BLaER1 (cell line): ENCODE results near the gene YAP1.

ENCODE experiments used
- H3K27ac ChIP-seq: shearing (Covaris generic); formaldehyde crosslinking; 2 replicates; pipeline ENCODE4 v1.8.1; 2022
- H3K27me3 ChIP-seq: shearing (Covaris generic); formaldehyde crosslinking; 2 replicates; pipeline ENCODE4 v1.8.1; 2022
- H3K36me3 ChIP-seq: shearing (Covaris generic); formaldehyde crosslinking; 2 replicates; pipeline ENCODE4 v1.8.1; 2022
- H3K4me1 ChIP-seq: shearing (Covaris generic); formaldehyde crosslinking; 2 replicates; pipeline ENCODE4 v1.8.1; 2022
- H3K4me2 ChIP-seq: shearing (Covaris generic); formaldehyde crosslinking; 2 replicates; pipeline ENCODE4 v1.8.1; 2022
- H3K4me3 ChIP-seq: shearing (Covaris generic); formaldehyde crosslinking; 2 replicates; pipeline ENCODE4 v1.8.1; 2022
- H3K9ac ChIP-seq: shearing (Covaris generic); formaldehyde crosslinking; 2 replicates; pipeline ENCODE4 v1.8.1; 2022
- H3K9me3 ChIP-seq: shearing (Covaris generic); formaldehyde crosslinking; 2 replicates; pipeline ENCODE4 v1.8.1; 2022
- H4K20me1 ChIP-seq: shearing (Covaris generic); formaldehyde crosslinking; 2 replicates; pipeline ENCODE4 v1.8.1; 2022
- Cebpa-rat ChIP-seq: shearing (Covaris generic); IDR thresholded peaks from 2 replicates; pipeline ENCODE4 v1.8.1; 2022

The YAP1 gene

GRCh38 chr11:102085864-102086551 lies 24.2 kb upstream of the YAP1 start:
- Histone ChIP-seq H3K9ac (no peak overlapping the region), H3K4me2 (no peak overlapping the region), H4K20me1 (no peaks in the 10 kb centered on the region), H3K27ac (no peak overlapping the region), H3K9me3 (no peaks in the 10 kb centered on the region), H3K36me3 (no peaks in the 10 kb centered on the region), H3K4me3 (no peak overlapping the region), H3K27me3 (no peaks in the 10 kb centered on the region), H3K4me1 (peaks cover 8% of the 10 kb centered on the region)
- no peak for TF ChIP-seq Cebpa-rat

- H3K27ac ChIP-seq, result no peak overlapping the region
- no peak overlapping the region for H3K4me3 ChIP-seq
- H3K4me1 ChIP-seq, result no peaks in the 10 kb centered on the region
- no peaks in the 10 kb centered on the region for H3K9me3 ChIP-seq
- no peaks in the 10 kb centered on the region for H4K20me1 ChIP-seq
- H3K27me3 ChIP-seq, result no peaks in the 10 kb centered on the region
- TF ChIP-seq Cebpa-rat, result no peak
- no peak overlapping the region for H3K9ac ChIP-seq
- H3K36me3 ChIP-seq, result no peaks in the 10 kb centered on the region
- no peak overlapping the region for H3K4me2 ChIP-seq
Measured at GRCh38 chr11:102097186-102097585, 13.1 kb upstream of the YAP1 start.

- Histone ChIP-seq H4K20me1 (no peaks in the 10 kb centered on the region), H3K27ac (no peak overlapping the region), H3K4me2 (no peak overlapping the region), H3K9me3 (no peaks in the 10 kb centered on the region), H3K27me3 (no peaks in the 10 kb centered on the region), H3K36me3 (no peaks in the 10 kb centered on the region), H3K9ac (no peak overlapping the region), H3K4me1 (no peaks in the 10 kb centered on the region), H3K4me3 (no peak overlapping the region)
- no peak for TF ChIP-seq Cebpa-rat
Measured at GRCh38 chr11:102099755-102100154, 10.5 kb upstream of the YAP1 start.

GRCh38 chr11:102108734-102109440 lies 1.4 kb upstream of the YAP1 start:
- Histone ChIP-seq H3K4me2 (peak overlapping the region; percentile 88), H4K20me1 (no peaks in the 10 kb centered on the region), H3K36me3 (no peaks in the 10 kb centered on the region), H3K9me3 (no peaks in the 10 kb centered on the region), H3K27me3 (peaks cover 4% of the 10 kb centered on the region; the same call in 1 of the 2 replicates), H3K9ac (no peak overlapping the region), H3K27ac (no peak overlapping the region), H3K4me1 (peaks cover 22% of the 10 kb centered on the region), H3K4me3 (no peak overlapping the region)
- TF ChIP-seq Cebpa-rat, result no peak

- H3K9me3 ChIP-seq, result no peaks in the 10 kb centered on the region
- no peaks in the 10 kb centered on the region for H3K36me3 ChIP-seq
- no peak for TF ChIP-seq Cebpa-rat
- H4K20me1 ChIP-seq, result no peaks in the 10 kb centered on the region
- peak overlapping the region; percentile 80 for H3K9ac ChIP-seq
- peak overlapping the region; percentile 88 for H3K4me2 ChIP-seq
- H3K27ac ChIP-seq, result peak overlapping the region; percentile 74; the same call in 1 of the 2 replicates
- peak overlapping the region; percentile 88 for H3K4me3 ChIP-seq
- H3K4me1 ChIP-seq, result peaks cover 22% of the 10 kb centered on the region
- peaks cover 4% of the 10 kb centered on the region; the same call in 1 of the 2 replicates for H3K27me3 ChIP-seq
Measured at GRCh38 chr11:102110761-102111010, 439 bp downstream of the YAP1 start.

DNA sequence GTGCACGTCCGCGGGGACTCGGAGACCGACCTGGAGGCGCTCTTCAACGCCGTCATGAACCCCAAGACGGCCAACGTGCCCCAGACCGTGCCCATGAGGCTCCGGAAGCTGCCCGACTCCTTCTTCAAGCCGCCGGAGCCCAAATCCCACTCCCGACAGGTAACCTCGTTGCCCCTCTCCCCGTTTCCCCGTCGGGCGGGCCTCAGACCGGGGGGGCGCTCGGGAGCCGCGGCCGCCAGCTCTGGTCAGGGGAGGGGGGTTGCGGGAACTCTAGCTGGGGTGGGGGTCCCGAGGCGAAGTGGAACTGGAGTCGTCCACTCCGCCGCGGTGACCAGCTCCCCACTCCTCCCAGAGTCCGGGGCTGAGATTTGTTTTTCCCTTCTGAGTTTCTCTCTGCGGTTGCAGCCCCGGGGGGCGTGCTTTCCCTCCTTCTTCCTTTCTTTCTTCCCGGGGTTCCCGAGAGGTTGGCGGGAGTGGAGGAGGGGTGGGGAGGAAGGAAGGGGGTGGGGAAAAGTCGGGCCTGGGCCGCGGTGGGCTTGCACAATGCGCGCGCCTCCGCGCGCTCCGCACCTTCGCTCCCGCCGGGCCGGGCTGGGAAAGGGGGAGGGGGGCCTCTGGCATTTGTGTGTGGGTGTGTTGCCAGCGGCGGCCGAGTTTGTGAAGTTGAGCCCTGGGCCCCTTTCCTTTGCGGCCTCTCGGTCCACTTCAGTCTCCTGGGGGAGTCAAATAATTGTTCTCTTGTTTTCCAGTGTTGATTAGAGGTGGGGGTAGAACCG lies 952 bp downstream of the YAP1 start:
- TF ChIP-seq Cebpa-rat, result no peak
- peak overlapping the region; percentile 88 for H3K4me2 ChIP-seq
- peak overlapping the region; percentile 88 for H3K4me3 ChIP-seq
- no peaks in the 10 kb centered on the region for H4K20me1 ChIP-seq
- peak overlapping the region; percentile 80 for H3K9ac ChIP-seq
- no peaks in the 10 kb centered on the region for H3K9me3 ChIP-seq
- H3K27ac ChIP-seq, result peak overlapping the region; percentile 74; the same call in 1 of the 2 replicates
- no peaks in the 10 kb centered on the region for H3K36me3 ChIP-seq
- H3K4me1 ChIP-seq, result peaks cover 22% of the 10 kb centered on the region
- H3K27me3 ChIP-seq, result peaks cover 4% of the 10 kb centered on the region; the same call in 1 of the 2 replicates

GRCh38 chr11:102111787-102112508 lies 1.7 kb downstream of the YAP1 start:
- peaks cover 22% of the 10 kb centered on the region for H3K4me1 ChIP-seq

GRCh38 chr11:102112509-102112821 lies 2.2 kb downstream of the YAP1 start:
- no peaks in the 10 kb centered on the region for H3K9me3 ChIP-seq

More at GRCh38 chr11:102111787-102112508, 1.7 kb downstream of the YAP1 start:
- Histone ChIP-seq H3K4me3 (peak overlapping the region; percentile 88), H3K27me3 (peaks cover 4% of the 10 kb centered on the region; the same call in 1 of the 2 replicates), H3K9ac (peak overlapping the region; percentile 80; the same call in 1 of the 2 replicates), H3K4me2 (peak overlapping the region; percentile 88), H3K9me3 (no peaks in the 10 kb centered on the region), H3K27ac (no peak overlapping the region), H4K20me1 (no peaks in the 10 kb centered on the region), H3K36me3 (no peaks in the 10 kb centered on the region)
- TF ChIP-seq Cebpa-rat, result no peak

DNA sequence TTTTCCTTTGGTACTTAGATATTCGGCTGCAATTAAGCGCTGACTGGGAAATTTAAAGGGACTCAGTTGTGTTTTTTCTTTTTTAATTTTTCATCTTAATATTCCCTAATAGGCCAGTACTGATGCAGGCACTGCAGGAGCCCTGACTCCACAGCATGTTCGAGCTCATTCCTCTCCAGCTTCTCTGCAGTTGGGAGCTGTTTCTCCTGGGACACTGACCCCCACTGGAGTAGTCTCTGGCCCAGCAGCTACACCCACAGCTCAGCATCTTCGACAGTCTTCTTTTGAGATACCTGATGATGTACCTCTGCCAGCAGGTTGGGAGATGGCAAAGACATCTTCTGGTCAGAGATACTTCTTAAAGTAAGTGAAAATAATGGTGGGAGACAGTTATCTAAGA lies 3.8 kb downstream of the YAP1 start:
- Histone ChIP-seq H3K4me1 (peaks cover 33% of the 10 kb centered on the region), H3K9me3 (no peaks in the 10 kb centered on the region), H3K9ac (no peak overlapping the region), H4K20me1 (no peaks in the 10 kb centered on the region), H3K4me2 (no peak overlapping the region), H3K27ac (no peak overlapping the region), H3K27me3 (peaks cover 4% of the 10 kb centered on the region; the same call in 1 of the 2 replicates), H3K4me3 (no peak overlapping the region), H3K36me3 (no peaks in the 10 kb centered on the region)
- TF ChIP-seq Cebpa-rat, result no peak

More at GRCh38 chr11:102112509-102112821, 2.2 kb downstream of the YAP1 start:
- Histone ChIP-seq H3K4me3 (peak overlapping the region; percentile 88; the same call in 1 of the 2 replicates), H3K4me1 (peaks cover 26% of the 10 kb centered on the region), H3K27me3 (peaks cover 4% of the 10 kb centered on the region; the same call in 1 of the 2 replicates), H3K9ac (no peak overlapping the region; the same call in 1 of the 2 replicates), H4K20me1 (no peaks in the 10 kb centered on the region), H3K36me3 (no peaks in the 10 kb centered on the region), H3K4me2 (peak overlapping the region; percentile 88), H3K27ac (no peak overlapping the region)
- TF ChIP-seq Cebpa-rat, result no peak
